ENCODE measurements around the gene DPH5.

DNA sequence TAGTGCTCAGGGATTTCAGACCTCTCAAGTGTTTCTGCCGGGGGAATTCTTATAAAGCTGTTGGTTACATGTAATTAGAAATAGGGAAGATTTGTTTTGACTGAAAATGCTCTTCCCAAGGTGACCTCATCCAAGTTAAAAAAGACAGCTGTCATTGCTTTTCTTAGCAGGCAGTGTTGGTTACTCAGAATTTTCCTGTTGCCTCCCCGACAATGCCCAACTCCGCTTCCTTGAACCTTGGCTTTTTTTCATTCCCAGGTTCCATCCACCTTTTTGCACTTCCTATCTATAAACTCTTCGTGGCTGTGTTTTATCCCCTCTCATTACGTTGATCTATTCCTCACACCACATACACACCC is 825 bp upstream of the DPH5 start:
- TF ChIP-seq, protein P1, sequence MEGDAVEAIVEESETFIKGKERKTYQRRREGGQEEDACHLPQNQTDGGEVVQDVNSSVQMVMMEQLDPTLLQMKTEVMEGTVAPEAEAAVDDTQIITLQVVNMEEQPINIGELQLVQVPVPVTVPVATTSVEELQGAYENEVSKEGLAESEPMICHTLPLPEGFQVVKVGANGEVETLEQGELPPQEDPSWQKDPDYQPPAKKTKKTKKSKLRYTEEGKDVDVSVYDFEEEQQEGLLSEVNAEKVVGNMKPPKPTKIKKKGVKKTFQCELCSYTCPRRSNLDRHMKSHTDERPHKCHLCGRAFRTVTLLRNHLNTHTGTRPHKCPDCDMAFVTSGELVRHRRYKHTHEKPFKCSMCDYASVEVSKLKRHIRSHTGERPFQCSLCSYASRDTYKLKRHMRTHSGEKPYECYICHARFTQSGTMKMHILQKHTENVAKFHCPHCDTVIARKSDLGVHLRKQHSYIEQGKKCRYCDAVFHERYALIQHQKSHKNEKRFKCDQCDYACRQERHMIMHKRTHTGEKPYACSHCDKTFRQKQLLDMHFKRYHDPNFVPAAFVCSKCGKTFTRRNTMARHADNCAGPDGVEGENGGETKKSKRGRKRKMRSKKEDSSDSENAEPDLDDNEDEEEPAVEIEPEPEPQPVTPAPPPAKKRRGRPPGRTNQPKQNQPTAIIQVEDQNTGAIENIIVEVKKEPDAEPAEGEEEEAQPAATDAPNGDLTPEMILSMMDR (IDR thresholded peaks at IDR 0.05; ENCODE audit: borderline replicate concordance, extremely low read depth, low read length, poor library complexity, severe bottlenecking): no peak
- TF ChIP-seq EZH2 (IDR thresholded peaks at IDR 0.05; ENCODE audit: borderline replicate concordance, low read depth, low read length, severe bottlenecking): no peak
